Measurements from ENCODE around the gene TGM3.

DNA sequence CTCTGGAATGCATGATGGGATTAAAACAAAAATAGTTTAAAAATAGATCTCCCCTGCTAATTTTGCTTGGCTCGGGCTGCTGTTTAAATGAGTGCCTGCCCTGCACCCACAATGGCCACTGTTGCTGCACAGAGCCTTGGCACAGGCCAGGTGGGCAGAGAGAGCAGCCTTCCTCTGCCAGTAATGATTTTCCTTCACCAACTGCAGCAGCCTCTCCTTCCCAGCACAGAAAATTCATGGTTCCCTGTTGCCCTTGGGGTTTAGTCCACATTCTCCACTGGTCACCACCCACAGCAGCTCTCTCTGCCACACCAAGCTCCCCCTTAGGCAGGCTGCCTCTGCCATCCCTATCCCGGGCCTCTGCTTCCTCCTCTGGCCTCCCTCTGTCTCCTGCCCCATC, 30.2 kb downstream of the TGM3 start:
- TF ChIP-seq, protein P1, sequence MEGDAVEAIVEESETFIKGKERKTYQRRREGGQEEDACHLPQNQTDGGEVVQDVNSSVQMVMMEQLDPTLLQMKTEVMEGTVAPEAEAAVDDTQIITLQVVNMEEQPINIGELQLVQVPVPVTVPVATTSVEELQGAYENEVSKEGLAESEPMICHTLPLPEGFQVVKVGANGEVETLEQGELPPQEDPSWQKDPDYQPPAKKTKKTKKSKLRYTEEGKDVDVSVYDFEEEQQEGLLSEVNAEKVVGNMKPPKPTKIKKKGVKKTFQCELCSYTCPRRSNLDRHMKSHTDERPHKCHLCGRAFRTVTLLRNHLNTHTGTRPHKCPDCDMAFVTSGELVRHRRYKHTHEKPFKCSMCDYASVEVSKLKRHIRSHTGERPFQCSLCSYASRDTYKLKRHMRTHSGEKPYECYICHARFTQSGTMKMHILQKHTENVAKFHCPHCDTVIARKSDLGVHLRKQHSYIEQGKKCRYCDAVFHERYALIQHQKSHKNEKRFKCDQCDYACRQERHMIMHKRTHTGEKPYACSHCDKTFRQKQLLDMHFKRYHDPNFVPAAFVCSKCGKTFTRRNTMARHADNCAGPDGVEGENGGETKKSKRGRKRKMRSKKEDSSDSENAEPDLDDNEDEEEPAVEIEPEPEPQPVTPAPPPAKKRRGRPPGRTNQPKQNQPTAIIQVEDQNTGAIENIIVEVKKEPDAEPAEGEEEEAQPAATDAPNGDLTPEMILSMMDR (IDR thresholded peaks at IDR 0.05) = no peak
- TF ChIP-seq POLR2A (IDR thresholded peaks at IDR 0.05) = no peak
